Body of pancreas (tissue), 4 donors: ENCODE data around the gene EEF2. TPM values are rescaled to one million over a fixed set of nuclear protein-coding genes. Genes with fewer than 3 reads are reported as not detected.

ENCODE experiments used
- ATAC-seq: fragments of 150-250 bp; one replicate; pipeline ENCODE4 v1.9.1; 2016
- DNase-seq, 4 donors: peaks; one replicate each; pipeline ENCODE4 v3.0.0-alpha.2; 2019
- H3K27ac ChIP-seq, 4 donors: fragments of 200-600 bp; sonication (generic); 1 replicate in 3 of 4; 2 replicates in 1 of 4; pipeline versions ENCODE4 v1.5.1 to v1.6.1; 2016 to 2019; ENCODE audit warnings: mild to moderate bottlenecking in 1 of 4, mixed read lengths in 1 of 4, moderate library complexity in 1 of 4
- H3K27me3 ChIP-seq, 2 donors: fragments of 200-600 bp; sonication (generic); one replicate each; pipeline ENCODE4 v1.6.0; 2016; ENCODE audit warnings: mild to moderate bottlenecking in 1 of 2
- H3K36me3 ChIP-seq, 2 donors: fragments of 200-600 bp; sonication (generic); replicated peaks in 1 of 2; 2 replicates each; pipeline ENCODE4 v1.5.1; 2016; ENCODE audit warnings: low read depth in 2 of 2; ENCODE audit not compliant: insufficient read depth in 1 of 2
- H3K4me1 ChIP-seq: fragments of 200-600 bp; sonication (generic); one replicate; pipeline ENCODE4 v1.6.0; 2016
- H3K4me3 ChIP-seq, 2 donors: fragments of 200-600 bp; sonication (generic); 1 replicate in 1 of 2; 2 replicates in 1 of 2; pipeline ENCODE4 v1.5.1; 2016 to 2019
- H3K9me3 ChIP-seq, 3 donors: fragments of 200-600 bp; sonication (generic); 1 replicate in 2 of 3; 2 replicates in 1 of 3; pipeline ENCODE4 v1.5.1; 2016
- POLR2A ChIP-seq, 3 donors: fragments of 450-650 bp; IDR thresholded peaks; one replicate each; pipeline ENCODE4 v1.6.1; 2016; ENCODE audit warnings: antibody characterized with exemption in 3 of 3, mild to moderate bottlenecking in 2 of 3
- WGBS, 2 donors: methylation state at CpG; one replicate each; pipeline ENCODE4 v1.1.5; 2017; 5-methylcytosine and 5-hydroxymethylcytosine counted together
- intact Hi-C: fragments of 100-400 bp; cut with DNase I; formaldehyde crosslinking; loops from one replicate; pipeline ENCODE4 v1.15.1; 2023
- total RNA-seq, 2 donors: library from RNA; depleted of rRNA; stranded (reverse); fragments of >200 nt; gene quantifications; one replicate each; pipeline ENCODE4 v1.1.0, GENCODE V29; 2016
- TF ChIP-seq, protein P1 (sequence below), 7 experiments: fragments of 450-650 bp in 4 of 7; fragments of 200-600 bp in 3 of 7; sonication (generic) in 3 of 7; IDR thresholded peaks; one replicate each; pipeline ENCODE4 v1.5.1; 2016 to 2019; ENCODE audit warnings: antibody characterized with exemption in 7 of 7

The EEF2 gene
- total RNA-seq, 2 donors from 2014 or later = 1,656 to 1,704 TPM

DNA sequence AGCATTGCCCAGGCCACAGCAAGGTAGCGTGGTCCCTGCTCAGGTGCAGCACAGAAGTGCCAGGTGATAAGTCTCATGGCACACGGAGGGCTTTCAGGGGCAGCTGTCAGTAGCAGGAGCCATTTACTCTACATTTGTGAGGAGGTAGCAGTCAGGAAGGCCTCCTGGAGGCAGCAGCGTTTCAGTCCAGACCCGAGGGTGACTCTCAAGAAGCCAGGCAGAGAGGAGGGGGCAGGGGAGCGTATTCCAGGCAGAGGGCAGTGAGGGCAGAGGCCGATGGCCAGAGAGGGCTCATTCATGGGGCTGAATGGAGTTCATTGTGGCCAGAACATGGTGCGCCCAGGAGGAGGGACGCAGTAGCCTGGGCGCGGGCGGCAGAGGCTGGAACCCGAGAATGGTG lies 31.2 kb upstream of the EEF2 start:
- TF ChIP-seq POLR2A (IDR thresholded peaks at IDR 0.05) = no peak
- TF ChIP-seq, protein P1, sequence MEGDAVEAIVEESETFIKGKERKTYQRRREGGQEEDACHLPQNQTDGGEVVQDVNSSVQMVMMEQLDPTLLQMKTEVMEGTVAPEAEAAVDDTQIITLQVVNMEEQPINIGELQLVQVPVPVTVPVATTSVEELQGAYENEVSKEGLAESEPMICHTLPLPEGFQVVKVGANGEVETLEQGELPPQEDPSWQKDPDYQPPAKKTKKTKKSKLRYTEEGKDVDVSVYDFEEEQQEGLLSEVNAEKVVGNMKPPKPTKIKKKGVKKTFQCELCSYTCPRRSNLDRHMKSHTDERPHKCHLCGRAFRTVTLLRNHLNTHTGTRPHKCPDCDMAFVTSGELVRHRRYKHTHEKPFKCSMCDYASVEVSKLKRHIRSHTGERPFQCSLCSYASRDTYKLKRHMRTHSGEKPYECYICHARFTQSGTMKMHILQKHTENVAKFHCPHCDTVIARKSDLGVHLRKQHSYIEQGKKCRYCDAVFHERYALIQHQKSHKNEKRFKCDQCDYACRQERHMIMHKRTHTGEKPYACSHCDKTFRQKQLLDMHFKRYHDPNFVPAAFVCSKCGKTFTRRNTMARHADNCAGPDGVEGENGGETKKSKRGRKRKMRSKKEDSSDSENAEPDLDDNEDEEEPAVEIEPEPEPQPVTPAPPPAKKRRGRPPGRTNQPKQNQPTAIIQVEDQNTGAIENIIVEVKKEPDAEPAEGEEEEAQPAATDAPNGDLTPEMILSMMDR (IDR thresholded peaks at IDR 0.05) = no peak
- peaks cover 52% of the 10 kb centered on the region for H3K4me1 ChIP-seq
- DNase-seq (no peak), ATAC-seq (no peak)
- H3K27me3 ChIP-seq = no peaks in the 10 kb centered on the region
- H3K36me3 ChIP-seq = no peaks in the 10 kb centered on the region
- intact Hi-C loops = no loop called here
- 69 to 86% methylated on average over 11 of the region's 12 CpGs for WGBS, 2 donors
- H3K9me3 ChIP-seq = no peaks in the 10 kb centered on the region
- H3K27ac ChIP-seq = peak overlapping the region in 3 of 4 donors; percentile 43 to 85 (median 52)
- H3K4me3 ChIP-seq = no peak overlapping the region

DNA sequence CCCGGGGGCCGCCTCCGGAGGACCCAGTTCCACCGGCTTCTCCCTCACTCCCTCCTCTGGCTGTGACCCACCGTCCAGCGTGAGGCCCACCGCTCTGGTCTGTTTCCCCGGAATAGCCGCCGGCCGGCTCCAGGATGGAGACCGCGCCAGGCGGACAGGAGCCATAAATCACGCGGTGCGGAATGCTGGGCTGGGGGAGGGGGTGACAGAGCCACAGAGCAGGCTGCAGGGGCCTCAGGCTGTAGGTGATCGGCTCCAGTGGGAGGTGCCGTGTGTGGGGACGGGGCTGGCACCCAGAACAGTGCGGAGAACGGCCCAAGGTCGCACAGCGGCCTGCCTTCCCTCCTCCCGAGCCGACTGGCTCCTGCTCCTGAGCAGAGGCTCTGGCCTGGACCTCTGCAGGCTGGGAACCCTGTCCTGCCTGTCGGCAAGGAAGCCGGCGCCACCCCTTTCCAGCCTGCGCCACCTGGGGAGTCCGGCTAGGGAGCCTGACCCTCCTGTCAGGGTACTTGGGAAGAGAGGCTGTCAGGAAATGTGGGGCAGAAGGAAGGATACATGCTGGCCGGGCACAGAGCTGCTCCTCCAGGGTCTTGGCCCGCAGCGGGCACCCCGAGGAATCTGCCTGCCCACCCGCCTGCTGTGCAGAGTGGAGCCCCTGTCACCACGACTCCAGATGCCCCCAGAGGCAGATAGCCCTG lies 30.6 kb upstream of the EEF2 start:
- ATAC-seq = peak; percentile 63
- H3K4me1 ChIP-seq = peaks cover 58% of the 10 kb centered on the region
- no peak overlapping the region for H3K4me3 ChIP-seq
- intact Hi-C loops = no loop called here
- peak; percentile 57 to 79 (median 74) for DNase-seq
- no peaks in the 10 kb centered on the region for H3K36me3 ChIP-seq
- peak overlapping the region; percentile 32 to 85 (median 48) for H3K27ac ChIP-seq
- no peaks in the 10 kb centered on the region for H3K27me3 ChIP-seq
- H3K9me3 ChIP-seq = no peaks in the 10 kb centered on the region
- no peak for TF ChIP-seq POLR2A (IDR thresholded peaks at IDR 0.05)
- TF ChIP-seq, protein P1 (IDR thresholded peaks at IDR 0.05) = no peak
- 29 to 30% methylated on average over 13 to 36 of the region's 37 CpGs for WGBS, 2 donors

DNA sequence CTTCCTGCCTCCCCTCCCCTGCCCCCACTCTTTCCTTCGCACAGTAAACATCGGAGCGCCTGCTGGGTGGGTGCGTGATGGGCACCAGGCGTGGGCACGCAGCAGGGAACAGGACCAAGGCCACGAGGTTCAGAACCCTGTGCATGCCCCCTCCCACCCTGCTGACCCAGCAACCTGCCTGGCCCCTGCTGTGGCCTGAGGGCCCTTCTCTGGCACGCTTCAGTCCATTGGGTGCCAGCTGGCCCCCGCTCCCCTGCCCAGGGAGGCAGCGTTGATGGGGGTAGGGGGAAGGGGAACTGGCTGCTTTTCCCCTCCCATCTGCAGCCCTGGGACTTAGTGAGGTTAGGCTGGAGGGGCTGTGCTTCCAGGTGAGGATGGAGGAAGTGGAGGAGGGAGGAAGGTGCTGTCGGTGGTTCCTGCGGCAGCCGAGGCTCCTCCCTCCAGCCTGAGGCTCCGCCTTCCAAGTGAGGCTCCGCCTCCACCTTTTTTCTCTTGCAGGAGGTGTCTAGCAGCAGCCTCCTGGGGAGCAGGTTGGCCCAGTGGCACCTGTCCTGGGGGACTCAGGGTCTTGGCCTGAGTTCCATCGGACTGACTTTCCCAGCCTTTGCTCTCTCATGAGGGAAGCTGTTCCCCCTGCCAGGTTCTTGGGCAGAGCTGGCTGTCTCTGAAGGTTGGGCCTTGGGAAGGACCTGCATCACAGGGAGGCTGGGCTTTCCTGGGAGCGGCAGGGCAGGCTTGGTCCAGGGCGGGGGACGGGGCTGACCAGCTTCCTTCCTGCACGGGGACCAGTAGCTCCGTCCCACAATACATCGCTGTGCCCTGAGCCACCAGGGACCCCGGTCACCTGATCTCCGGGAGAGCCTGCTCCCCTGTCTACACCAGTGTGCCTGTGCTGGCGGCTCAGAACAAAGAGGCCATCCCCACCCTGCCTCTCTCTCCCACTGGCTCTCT lies 29.6 kb upstream of the EEF2 start:
- ATAC-seq = no peak
- H3K9me3 ChIP-seq = no peaks in the 10 kb centered on the region
- peak overlapping the region; percentile 0 to 85 (median 48) for H3K27ac ChIP-seq
- DNase-seq = peak in 3 of 4 donors; percentile 41 to 74 (median 52)
- WGBS, 2 donors = 46 to 54% methylated on average over 7 to 24 of the region's 25 CpGs
- peaks cover 68% of the 10 kb centered on the region for H3K4me1 ChIP-seq
- H3K4me3 ChIP-seq = no peak overlapping the region
- H3K27me3 ChIP-seq = no peaks in the 10 kb centered on the region
- H3K36me3 ChIP-seq = no peaks in the 10 kb centered on the region
- intact Hi-C loops = no loop called here
- TF ChIP-seq, protein P1 (IDR thresholded peaks at IDR 0.05) = no peak
- TF ChIP-seq POLR2A (IDR thresholded peaks at IDR 0.05) = no peak

DNA sequence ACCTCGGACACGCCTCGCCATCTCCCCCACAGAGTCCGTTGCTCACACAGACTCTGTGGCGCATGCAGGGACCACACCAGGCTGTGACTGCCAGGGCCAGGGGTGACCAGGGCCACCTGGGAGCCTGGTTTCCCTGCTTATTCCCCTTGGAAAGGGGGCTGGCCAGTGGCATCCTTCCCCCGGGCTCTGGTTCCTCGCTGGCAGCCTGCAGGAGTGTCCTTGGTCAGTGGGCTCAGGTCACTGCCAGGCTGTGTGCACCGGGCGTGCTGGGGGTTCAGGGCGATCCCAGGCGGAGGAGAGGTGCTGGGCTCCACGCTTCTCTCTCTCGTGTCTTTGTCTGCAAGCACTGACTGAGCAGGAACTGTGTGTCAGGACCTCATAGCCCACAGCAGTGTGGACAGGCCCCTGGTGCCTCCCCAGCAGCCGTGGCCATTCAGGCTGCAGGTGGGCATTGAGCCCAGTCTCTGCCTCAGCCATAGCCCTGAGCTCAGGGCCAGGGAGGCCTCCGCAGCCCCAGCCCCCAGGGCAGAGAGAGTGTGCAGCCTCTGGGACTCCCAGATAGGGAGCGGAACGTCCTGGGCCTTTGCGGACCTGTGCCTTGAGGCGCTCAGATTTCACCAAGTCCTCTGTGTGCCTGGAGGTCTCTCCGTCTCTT lies 28.8 kb upstream of the EEF2 start:
- no peaks in the 10 kb centered on the region for H3K9me3 ChIP-seq
- DNase-seq (no peak), ATAC-seq (no peak)
- H3K4me1 ChIP-seq = peaks cover 76% of the 10 kb centered on the region
- H3K27me3 ChIP-seq = no peaks in the 10 kb centered on the region
- TF ChIP-seq, protein P1 (IDR thresholded peaks at IDR 0.05) = no peak
- no peak for TF ChIP-seq POLR2A (IDR thresholded peaks at IDR 0.05)
- no peaks in the 10 kb centered on the region for H3K36me3 ChIP-seq
- 78 to 89% methylated on average over 10 to 20 of the region's 20 CpGs for WGBS, 2 donors
- intact Hi-C loops = no loop called here
- H3K4me3 ChIP-seq = no peak overlapping the region
- peak overlapping the region in 3 of 4 donors; percentile 43 to 85 (median 52) for H3K27ac ChIP-seq
